ENCODE data around the gene ST3GAL5.

The ST3GAL5 gene

GRCh38 chr2:85844486-85844885, 44.3 kb downstream of the ST3GAL5 start:
- no peak overlapping the region for H3K4me3 ChIP-seq (ENCODE audit: low read length in 2 of 2)
- H2BK120ac ChIP-seq (ENCODE audit: low read depth, low read length) = no peak overlapping the region
- H2BK5ac ChIP-seq (ENCODE audit: low read length) = no peak overlapping the region
- H3K14ac ChIP-seq (ENCODE audit: low read length) = no peak overlapping the region
- H4K91ac ChIP-seq (ENCODE audit: low read depth, low read length, poor library complexity) = no peak overlapping the region
- no peaks in the 10 kb centered on the region for H3K27me3 ChIP-seq (ENCODE audit: control insufficient read depth in 3 of 3, insufficient read depth in 3 of 3, low read depth in 1 of 3, low read length in 3 of 3)
- no peak overlapping the region for H3K4ac ChIP-seq (ENCODE audit: low read length)
- WGBS, 2 donors (ENCODE audit: extremely low coverage in 2 of 2, insufficient read length in 2 of 2, insufficient replicate concordance in 1 of 2) = no CpG with 5 or more reads among the region's 4 CpGs
- no peak overlapping the region for H2AK5ac ChIP-seq (ENCODE audit: low read depth, low read length)
- no peak overlapping the region for H2AFZ ChIP-seq (ENCODE audit: low read length)
- no peaks in the 10 kb centered on the region for H3K4me1 ChIP-seq (ENCODE audit: control insufficient read depth in 2 of 2, insufficient read depth in 1 of 2, low read depth in 1 of 2, low read length in 2 of 2)
- H3K4me2 ChIP-seq (ENCODE audit: insufficient read depth, low read length, poor library complexity, severe bottlenecking) = no peak overlapping the region
- H3K36me3 ChIP-seq (replicated peaks in 1 of 2; ENCODE audit: control insufficient read depth in 2 of 2, insufficient read depth in 2 of 2, low read length in 2 of 2) = no peaks in the 10 kb centered on the region
- H2BK12ac ChIP-seq (ENCODE audit: low read length) = no peak overlapping the region
- no peak overlapping the region for H2BK15ac ChIP-seq (ENCODE audit: low read length)
- no peak overlapping the region for H3K18ac ChIP-seq (ENCODE audit: low read length)
- H3K9ac ChIP-seq (ENCODE audit: low read depth, low read length, poor library complexity) = no peak overlapping the region
- no peak overlapping the region for H4K8ac ChIP-seq (ENCODE audit: low read depth, low read length)
- no peak overlapping the region for H3K27ac ChIP-seq (replicated peaks; ENCODE audit: low read length)
- no peak overlapping the region for H3K23ac ChIP-seq (ENCODE audit: low read depth, low read length, poor library complexity)
- no peaks in the 10 kb centered on the region for H3K79me1 ChIP-seq (ENCODE audit: low read depth, low read length)
- peaks cover 0 to 5% of the 10 kb centered on the region in 2 donors for H3K9me3 ChIP-seq (replicated peaks in 1 of 2; ENCODE audit: control insufficient read depth in 2 of 2, insufficient read depth in 1 of 2, low read depth in 1 of 2, low read length in 2 of 2)
- DNase-seq (ENCODE audit: low spot score) = no peak

- no peak overlapping the region for H2AFZ ChIP-seq (ENCODE audit: low read length)
Measured at GRCh38 chr2:85843543-85843942, 45.2 kb downstream of the ST3GAL5 start.

GRCh38 chr2:85840091-85840490, 48.7 kb downstream of the ST3GAL5 start:
- Histone ChIP-seq H3K4me1 (ENCODE audit: control insufficient read depth in 2 of 2, insufficient read depth in 1 of 2, low read depth in 1 of 2, low read length in 2 of 2) (no peaks in the 10 kb centered on the region), H2BK15ac (ENCODE audit: low read length) (no peak overlapping the region), H4K8ac (ENCODE audit: low read depth, low read length) (no peak overlapping the region), H3K9me3 (replicated peaks in 1 of 2; ENCODE audit: control insufficient read depth in 2 of 2, insufficient read depth in 1 of 2, low read depth in 1 of 2, low read length in 2 of 2) (peaks cover 2 to 5% of the 10 kb centered on the region in 2 donors), H3K79me1 (ENCODE audit: low read depth, low read length) (no peaks in the 10 kb centered on the region), H3K27ac (replicated peaks; ENCODE audit: low read length) (no peak overlapping the region), H2BK12ac (ENCODE audit: low read length) (no peak overlapping the region), H3K9ac (ENCODE audit: low read depth, low read length, poor library complexity) (no peak overlapping the region), H2BK5ac (ENCODE audit: low read length) (no peak overlapping the region), H3K36me3 (replicated peaks in 1 of 2; ENCODE audit: control insufficient read depth in 2 of 2, insufficient read depth in 2 of 2, low read length in 2 of 2) (no peaks in the 10 kb centered on the region), H2AK5ac (ENCODE audit: low read depth, low read length) (no peak overlapping the region), H3K23ac (ENCODE audit: low read depth, low read length, poor library complexity) (no peak overlapping the region), H3K4me3 (ENCODE audit: low read length in 2 of 2) (no peak overlapping the region), H3K14ac (ENCODE audit: low read length) (no peak overlapping the region), H3K4me2 (ENCODE audit: insufficient read depth, low read length, poor library complexity, severe bottlenecking) (no peak overlapping the region), H3K4ac (ENCODE audit: low read length) (no peak overlapping the region), H3K18ac (ENCODE audit: low read length) (no peak overlapping the region), H2BK120ac (ENCODE audit: low read depth, low read length) (no peak overlapping the region), H4K91ac (ENCODE audit: low read depth, low read length, poor library complexity) (peak overlapping the region; percentile 42), H3K27me3 (ENCODE audit: control insufficient read depth in 3 of 3, insufficient read depth in 3 of 3, low read depth in 1 of 3, low read length in 3 of 3) (no peaks in the 10 kb centered on the region), H2AFZ (ENCODE audit: low read length) (no peak overlapping the region)
- no CpG with 5 or more reads among the region's 9 CpGs for WGBS, 2 donors (ENCODE audit: extremely low coverage in 2 of 2, insufficient read length in 2 of 2, insufficient replicate concordance in 1 of 2)
- DNase-seq (ENCODE audit: low spot score) = no peak

More at GRCh38 chr2:85843543-85843942, 45.2 kb downstream of the ST3GAL5 start:
- DNase-seq (ENCODE audit: low spot score) = no peak
- WGBS, 2 donors (ENCODE audit: extremely low coverage in 2 of 2, insufficient read length in 2 of 2, insufficient replicate concordance in 1 of 2) = no CpG with 5 or more reads among the region's 4 CpGs
- Histone ChIP-seq H3K27ac (replicated peaks; ENCODE audit: low read length) (no peak overlapping the region), H2AK5ac (ENCODE audit: low read depth, low read length) (no peak overlapping the region), H3K9ac (ENCODE audit: low read depth, low read length, poor library complexity) (no peak overlapping the region), H2BK5ac (ENCODE audit: low read length) (no peak overlapping the region), H3K79me1 (ENCODE audit: low read depth, low read length) (no peaks in the 10 kb centered on the region), H3K9me3 (replicated peaks in 1 of 2; ENCODE audit: control insufficient read depth in 2 of 2, insufficient read depth in 1 of 2, low read depth in 1 of 2, low read length in 2 of 2) (peaks cover under 1 to 5% of the 10 kb centered on the region in 2 donors), H3K18ac (ENCODE audit: low read length) (no peak overlapping the region), H3K36me3 (replicated peaks in 1 of 2; ENCODE audit: control insufficient read depth in 2 of 2, insufficient read depth in 2 of 2, low read length in 2 of 2) (no peaks in the 10 kb centered on the region), H3K4me2 (ENCODE audit: insufficient read depth, low read length, poor library complexity, severe bottlenecking) (no peak overlapping the region), H3K4ac (ENCODE audit: low read length) (no peak overlapping the region), H4K91ac (ENCODE audit: low read depth, low read length, poor library complexity) (no peak overlapping the region), H2BK120ac (ENCODE audit: low read depth, low read length) (no peak overlapping the region), H3K4me3 (ENCODE audit: low read length in 2 of 2) (no peak overlapping the region), H2BK15ac (ENCODE audit: low read length) (no peak overlapping the region), H4K8ac (ENCODE audit: low read depth, low read length) (no peak overlapping the region), H3K27me3 (ENCODE audit: control insufficient read depth in 3 of 3, insufficient read depth in 3 of 3, low read depth in 1 of 3, low read length in 3 of 3) (no peaks in the 10 kb centered on the region), H3K23ac (ENCODE audit: low read depth, low read length, poor library complexity) (no peak overlapping the region), H3K4me1 (ENCODE audit: control insufficient read depth in 2 of 2, insufficient read depth in 1 of 2, low read depth in 1 of 2, low read length in 2 of 2) (no peaks in the 10 kb centered on the region), H2BK12ac (ENCODE audit: low read length) (no peak overlapping the region), H3K14ac (ENCODE audit: low read length) (no peak overlapping the region)

- no peak overlapping the region for H3K4ac ChIP-seq (ENCODE audit: low read length)
- no peak overlapping the region for H3K23ac ChIP-seq (ENCODE audit: low read depth, low read length, poor library complexity)
- H3K9ac ChIP-seq (ENCODE audit: low read depth, low read length, poor library complexity) = no peak overlapping the region
- no peak overlapping the region for H2AK5ac ChIP-seq (ENCODE audit: low read depth, low read length)
- H3K27ac ChIP-seq (replicated peaks; ENCODE audit: low read length) = no peak overlapping the region
- H2BK12ac ChIP-seq (ENCODE audit: low read length) = no peak overlapping the region
- peaks cover 2 to 5% of the 10 kb centered on the region in 2 donors for H3K9me3 ChIP-seq (replicated peaks in 1 of 2; ENCODE audit: control insufficient read depth in 2 of 2, insufficient read depth in 1 of 2, low read depth in 1 of 2, low read length in 2 of 2)
- no peak overlapping the region for H2BK120ac ChIP-seq (ENCODE audit: low read depth, low read length)
- no peak overlapping the region for H4K8ac ChIP-seq (ENCODE audit: low read depth, low read length)
- no peak overlapping the region for H2BK15ac ChIP-seq (ENCODE audit: low read length)
- H3K4me3 ChIP-seq (ENCODE audit: low read length in 2 of 2) = peak overlapping the region in 1 of 2 donors; percentile 4
- H3K18ac ChIP-seq (ENCODE audit: low read length) = no peak overlapping the region
- no peaks in the 10 kb centered on the region for H3K79me1 ChIP-seq (ENCODE audit: low read depth, low read length)
- H3K14ac ChIP-seq (ENCODE audit: low read length) = no peak overlapping the region
- no peak overlapping the region for H3K4me2 ChIP-seq (ENCODE audit: insufficient read depth, low read length, poor library complexity, severe bottlenecking)
- H3K27me3 ChIP-seq (ENCODE audit: control insufficient read depth in 3 of 3, insufficient read depth in 3 of 3, low read depth in 1 of 3, low read length in 3 of 3) = no peaks in the 10 kb centered on the region
- H4K91ac ChIP-seq (ENCODE audit: low read depth, low read length, poor library complexity) = no peak overlapping the region
- DNase-seq (ENCODE audit: low spot score) = no peak
- H3K4me1 ChIP-seq (ENCODE audit: control insufficient read depth in 2 of 2, insufficient read depth in 1 of 2, low read depth in 1 of 2, low read length in 2 of 2) = no peaks in the 10 kb centered on the region
- no peak overlapping the region for H2BK5ac ChIP-seq (ENCODE audit: low read length)
- H2AFZ ChIP-seq (ENCODE audit: low read length) = no peak overlapping the region
- no CpG with 5 or more reads among the region's 10 CpGs for WGBS, 2 donors (ENCODE audit: extremely low coverage in 2 of 2, insufficient read length in 2 of 2, insufficient replicate concordance in 1 of 2)
- H3K36me3 ChIP-seq (replicated peaks in 1 of 2; ENCODE audit: control insufficient read depth in 2 of 2, insufficient read depth in 2 of 2, low read length in 2 of 2) = no peaks in the 10 kb centered on the region
Measured at GRCh38 chr2:85839461-85839860, 49.3 kb downstream of the ST3GAL5 start.

Measured in neuronal stem cell (in vitro differentiated cells).